Panc1 (cell line): ENCODE measurements around the gene RIMS1. TPM values are rescaled to one million over a fixed set of nuclear protein-coding genes. Genes with fewer than 3 reads are reported as not detected.

Experiments
- ATAC-seq: fragments of 200-7000 bp; cut with Tn5 transposase; 2 replicates; pipeline ENCODE4 v1.9.1; 2020; ENCODE audit warnings: mild to moderate bottlenecking, moderate library complexity
- BruUV-seq: library from RNA; stranded (reverse); fragments of 400-500 nt; replicated peaks from 2 replicates; lab custom pipeline; 2021; lab: Mats Ljungman, UMichigan
- CTCF ChIA-PET: fragments of 300-600 bp; sonication (Branson Sonifier 250); formaldehyde crosslinking; loops from one replicate; lab custom pipeline; 2022; ENCODE audit warnings: antibody characterized with exemption; lab: Charles Lee
- POLR2A ChIA-PET: fragments of 300-600 bp; sonication (Branson Sonifier 250); formaldehyde crosslinking; loops from one replicate; lab custom pipeline; 2022; ENCODE audit warnings: antibody characterized with exemption; lab: Charles Lee
- DNase-seq: peaks from one replicate; pipeline ENCODE4 v3.0.0-alpha.2; 2010; ENCODE audit warnings: low read depth, low spot score
- H3K27ac ChIP-seq: 2 replicates; pipeline ENCODE4 v1.5.1; 2011; ENCODE audit warnings: mild to moderate bottlenecking, low read length, inconsistent platforms
- H3K27me3 ChIP-seq: fragments of 200-500 bp; sonication (Bioruptor generic); 2 replicates; pipeline ENCODE4 v1.6.0; 2014; ENCODE audit warnings: low read length, inconsistent platforms; ENCODE audit not compliant: control insufficient read depth, insufficient read depth
- H3K36me3 ChIP-seq: fragments of 200-500 bp; sonication (Bioruptor generic); 2 replicates; pipeline ENCODE4 v1.5.1; 2014; ENCODE audit warnings: inconsistent platforms, mild to moderate bottlenecking, low read length, moderate library complexity; ENCODE audit not compliant: control insufficient read depth, insufficient read depth
- H3K4me1 ChIP-seq: 2 replicates; pipeline ENCODE4 v1.5.1; 2011; ENCODE audit warnings: inconsistent platforms, mild to moderate bottlenecking, low read length, moderate library complexity; ENCODE audit not compliant: control insufficient read depth, insufficient read depth
- H3K4me3 ChIP-seq, 2 experiments: 2 replicates each; pipeline ENCODE4 v1.5.1; 2011 to 2012; ENCODE audit warnings: low read depth in 2 of 2, low read length in 2 of 2, mild to moderate bottlenecking in 2 of 2, inconsistent platforms in 1 of 2, moderate library complexity in 1 of 2
- H3K9me3 ChIP-seq: fragments of 200-500 bp; sonication (Bioruptor generic); 2 replicates; pipeline ENCODE4 v1.5.1; 2014; ENCODE audit warnings: low read depth, mild to moderate bottlenecking, inconsistent platforms, low read length, moderate library complexity; ENCODE audit not compliant: control insufficient read depth, insufficient read depth
- POLR2AphosphoS5 ChIP-seq: IDR thresholded peaks from 2 replicates; pipeline ENCODE4 v1.6.1; 2012; ENCODE audit warnings: mild to moderate bottlenecking, low read depth, low read length, moderate library complexity
- REST ChIP-seq, 2 experiments: IDR thresholded peaks; 2 replicates each; pipeline ENCODE4 v1.6.1; 2011 to 2012; ENCODE audit warnings: low read depth in 2 of 2, control low read depth in 1 of 2, low read length in 1 of 2, mild to moderate bottlenecking in 1 of 2, moderate library complexity in 1 of 2; ENCODE audit not compliant: insufficient read depth in 1 of 2
- SIN3A ChIP-seq: IDR thresholded peaks from 2 replicates; pipeline ENCODE4 v1.6.1; 2012; ENCODE audit warnings: low read depth, mild to moderate bottlenecking, low read length, moderate library complexity, borderline replicate concordance; ENCODE audit not compliant: insufficient read depth
- TCF7L2 ChIP-seq: IDR thresholded peaks from 2 replicates; pipeline ENCODE4 v1.6.1; 2011; ENCODE audit warnings: mild to moderate bottlenecking, low read depth, low read length, inconsistent platforms
- in situ Hi-C: cut with HindIII; loops from 2 replicates; pipeline ENCODE4 v1.10.0; 2016; ENCODE audit warnings: low sequenced_read_pairs, low pct_unique_long_range_greater_than_20kb
- intact Hi-C: fragments of 100-400 bp; cut with micrococcal nuclease; formaldehyde crosslinking; loops from one replicate; pipeline ENCODE4 v1.10.0; 2022; ENCODE audit not compliant: unreplicated experiment
- total RNA-seq: library from RNA; stranded (reverse); gene quantifications from one replicate; pipeline ENCODE4 v1.2.1, GENCODE V29; 2021; ENCODE audit not compliant: unreplicated experiment
- TF ChIP-seq, protein P1 (sequence below): fragments of 450-650 bp; IDR thresholded peaks from 2 replicates; pipeline ENCODE4 v1.5.1; 2017; ENCODE audit warnings: mild to moderate bottlenecking

The RIMS1 gene
- total RNA-seq, 1 experiment from 2014 or later = 0.18 TPM

- in situ Hi-C loops (no loop called here), intact Hi-C loops (no loop called here)
- no peak for DNase-seq
- CTCF ChIA-PET = no interaction called here
- TF ChIP-seq POLR2AphosphoS5 (no peak), SIN3A (no peak), REST (IDR thresholded peaks at IDR 0.05; ENCODE audit: insufficient read depth in 1 of 2, low read depth in 2 of 2, low read length in 1 of 2) (no peak), TCF7L2 (no peak)
- TF ChIP-seq, protein P1, sequence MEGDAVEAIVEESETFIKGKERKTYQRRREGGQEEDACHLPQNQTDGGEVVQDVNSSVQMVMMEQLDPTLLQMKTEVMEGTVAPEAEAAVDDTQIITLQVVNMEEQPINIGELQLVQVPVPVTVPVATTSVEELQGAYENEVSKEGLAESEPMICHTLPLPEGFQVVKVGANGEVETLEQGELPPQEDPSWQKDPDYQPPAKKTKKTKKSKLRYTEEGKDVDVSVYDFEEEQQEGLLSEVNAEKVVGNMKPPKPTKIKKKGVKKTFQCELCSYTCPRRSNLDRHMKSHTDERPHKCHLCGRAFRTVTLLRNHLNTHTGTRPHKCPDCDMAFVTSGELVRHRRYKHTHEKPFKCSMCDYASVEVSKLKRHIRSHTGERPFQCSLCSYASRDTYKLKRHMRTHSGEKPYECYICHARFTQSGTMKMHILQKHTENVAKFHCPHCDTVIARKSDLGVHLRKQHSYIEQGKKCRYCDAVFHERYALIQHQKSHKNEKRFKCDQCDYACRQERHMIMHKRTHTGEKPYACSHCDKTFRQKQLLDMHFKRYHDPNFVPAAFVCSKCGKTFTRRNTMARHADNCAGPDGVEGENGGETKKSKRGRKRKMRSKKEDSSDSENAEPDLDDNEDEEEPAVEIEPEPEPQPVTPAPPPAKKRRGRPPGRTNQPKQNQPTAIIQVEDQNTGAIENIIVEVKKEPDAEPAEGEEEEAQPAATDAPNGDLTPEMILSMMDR = no peak
- Histone ChIP-seq H3K27ac (no peak overlapping the region), H3K4me3 (no peak overlapping the region), H3K27me3 (no peaks in the 10 kb centered on the region; the same call in 1 of the 2 replicates), H3K9me3 (no peaks in the 10 kb centered on the region), H3K4me1 (no peaks in the 10 kb centered on the region), H3K36me3 (no peaks in the 10 kb centered on the region)
- POLR2A ChIA-PET = no interaction called here
- ATAC-seq = no peak
- no TSS peak for BruUV-seq
Observed at GRCh38 chr6:72282201-72282600, 395.9 kb downstream of the RIMS1 start.

- no peak overlapping the region for H3K4me3 ChIP-seq
- ATAC-seq (no peak), DNase-seq (no peak)
- POLR2A ChIA-PET = no interaction called here
- H3K27ac ChIP-seq = no peak overlapping the region
- H3K27me3 ChIP-seq = no peaks in the 10 kb centered on the region; the same call in 1 of the 2 replicates
- TF ChIP-seq SIN3A (no peak), TCF7L2 (no peak), REST (IDR thresholded peaks at IDR 0.05; ENCODE audit: insufficient read depth in 1 of 2, low read depth in 2 of 2, low read length in 1 of 2) (no peak), POLR2AphosphoS5 (no peak)
- TF ChIP-seq, protein P1 = no peak
- in situ Hi-C loops (no loop called here), intact Hi-C loops (no loop called here)
- no peaks in the 10 kb centered on the region for H3K4me1 ChIP-seq
- no peaks in the 10 kb centered on the region for H3K36me3 ChIP-seq
- no peaks in the 10 kb centered on the region for H3K9me3 ChIP-seq
- BruUV-seq = no TSS peak
- CTCF ChIA-PET = no interaction called here
Observed at GRCh38 chr6:72283571-72283970, 397.2 kb downstream of the RIMS1 start.
